Kidney (tissue), 14 donors: ENCODE results near the gene TUFM. TPM values are rescaled to one million over a fixed set of nuclear protein-coding genes. Genes with fewer than 3 reads are reported as not detected.
A peak's percentile ranks its signal among the peaks of the same experiment; 100 is the strongest.

Experiments
- DNase-seq, 5 donors: peaks; one replicate each; pipeline ENCODE4 v3.0.0-alpha.2; 2013 to 2020
- FAIRE-seq: peaks from 2 replicates; lab custom pipeline; 2012; peaks lifted over from hg19 to GRCh38; lab: Jason Lieb, UNC
- H3K27ac ChIP-seq, 2 donors: one replicate each; pipeline ENCODE4 v1.7.0; 2013; ENCODE audit warnings: low read depth in 2 of 2, low read length in 2 of 2, inconsistent platforms in 1 of 2
- H3K27me3 ChIP-seq: one replicate; pipeline ENCODE4 v1.7.1; 2013; ENCODE audit warnings: low read length, inconsistent platforms; ENCODE audit not compliant: control insufficient read depth, insufficient read depth
- H3K36me3 ChIP-seq, 3 donors: one replicate each; pipeline versions ENCODE4 v1.7.0 to v1.7.1; 2013; ENCODE audit warnings: low read length in 3 of 3, control low read depth in 1 of 3, inconsistent platforms in 1 of 3; ENCODE audit not compliant: insufficient read depth in 3 of 3, control insufficient read depth in 2 of 3
- H3K4me1 ChIP-seq, 3 donors: one replicate each; pipeline versions ENCODE4 v1.7.0 to v1.7.1; 2013; ENCODE audit warnings: low read length in 3 of 3, inconsistent platforms in 1 of 3, low read depth in 1 of 3; ENCODE audit not compliant: control insufficient read depth in 2 of 3, insufficient read depth in 2 of 3
- H3K4me3 ChIP-seq, 3 donors: one replicate each; pipeline versions ENCODE4 v1.7.0 to v1.8.1; 2013; ENCODE audit warnings: low read length in 3 of 3, control low read depth in 1 of 3, inconsistent platforms in 1 of 3
- H3K9ac ChIP-seq, 3 donors: one replicate each; pipeline versions ENCODE4 v1.7.0 to v1.7.1; 2013; ENCODE audit warnings: low read length in 3 of 3, control low read depth in 1 of 3, inconsistent platforms in 1 of 3
- H3K9me3 ChIP-seq, 3 donors: one replicate each; pipeline versions ENCODE4 v1.7.0 to v1.7.1; 2013; ENCODE audit warnings: low read length in 3 of 3, control low read depth in 1 of 3, inconsistent platforms in 1 of 3; ENCODE audit not compliant: control insufficient read depth in 2 of 3, insufficient read depth in 1 of 3
- CTCF ChIP-seq: IDR thresholded peaks from 3 replicates; pipeline ENCODE4 v1.5.1; 2012; ENCODE audit warnings: mild to moderate bottlenecking, moderate library complexity, borderline replicate concordance; ENCODE audit not compliant: insufficient read depth; ENCODE audit errors: extremely low read depth
- intact Hi-C: fragments of 100-400 bp; cut with DNase I; formaldehyde crosslinking; loops from one replicate; pipeline ENCODE4 v1.11.1; 2022
- polyA plus RNA-seq: library from polyadenylated mRNA; stranded (reverse); fragments of 350-450 nt; fragmentation: Illumina TruSeq; extraction: RNeasy Lipid Tissue Mini Kit (QIAGEN cat#74804); gene quantifications from one replicate; pipeline ENCODE4 v1.2.3, GENCODE V29; 2014; ENCODE audit warnings: low read depth, low replicate concordance; ENCODE audit not compliant: insufficient read depth
- total RNA-seq: library from RNA; stranded (reverse); fragmentation: NEBNext Ultra II Directional; extraction: Animal tissue kit (Norgen Biotek cat#: 25700); gene quantifications from one replicate; pipeline ENCODE4 v1.2.1, GENCODE V29; 2021
- donor health status: control.
- donor health status: control.
- donor health status: control.
- donor health status: control.
- donor health status: control.
- donor health status: DM: yes; HTN: yes; CAD: no.
- donor health status: Normal renal cell carcinoma (clear cell type).

Gene TUFM
- total and polyA plus RNA-seq, 2 donors from 2014 or later, result 146 to 443 TPM

DNA sequence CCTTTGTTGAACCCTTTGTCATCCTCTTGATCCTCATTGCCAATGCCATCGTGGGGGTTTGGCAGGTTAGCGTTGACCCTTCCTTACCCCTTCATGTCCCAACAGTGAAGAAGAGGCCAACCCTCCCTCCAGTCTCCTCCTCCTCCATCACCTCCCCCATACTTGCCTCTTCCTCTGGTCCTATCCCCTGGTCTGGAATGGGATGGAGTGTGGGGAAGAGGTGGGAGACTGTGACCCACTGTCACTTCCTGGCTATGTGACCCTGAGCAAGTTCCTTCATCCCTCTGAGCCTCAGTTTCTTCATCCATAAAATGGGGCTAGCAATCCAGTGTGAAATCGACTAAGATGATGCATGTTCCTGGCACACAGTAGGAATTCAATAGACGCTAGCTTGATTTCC, 34.8 kb upstream of the TUFM start:
- DNase-seq, result no peak
- no peak overlapping the region for H3K9ac ChIP-seq
- H3K27ac ChIP-seq, result no peak overlapping the region
- no peak for FAIRE-seq
- intact Hi-C loops, result loop anchor here (10.0 kb wide), 1 partner anchor 64 kb away; no protein-coding TSS in a partner anchor
- no peaks in the 10 kb centered on the region for H3K36me3 ChIP-seq
- H3K9me3 ChIP-seq, result no peaks in the 10 kb centered on the region
- peaks cover 0 to 11% (median 3%) of the 10 kb centered on the region in 3 donors for H3K4me1 ChIP-seq
- no peaks in the 10 kb centered on the region for H3K27me3 ChIP-seq
- H3K4me3 ChIP-seq, result no peak overlapping the region
- TF ChIP-seq CTCF, result no peak

DNA sequence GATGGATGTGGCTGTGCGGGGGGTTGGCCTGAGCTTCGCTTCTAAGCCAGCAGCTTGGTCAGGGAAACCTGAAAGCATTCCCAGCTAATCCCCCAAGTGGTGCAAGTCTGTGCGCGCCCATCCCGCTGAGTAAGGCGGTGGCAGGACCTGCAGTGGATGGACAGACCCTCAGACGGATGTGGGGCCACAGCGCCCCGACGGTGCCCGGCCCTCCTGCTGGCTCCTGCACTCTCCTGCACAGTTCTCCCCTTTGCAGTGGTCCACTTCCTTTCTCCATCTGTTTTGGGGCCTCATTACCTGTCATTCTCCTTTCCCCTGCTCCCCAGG, 34.4 kb upstream of the TUFM start:
- Histone ChIP-seq H3K4me1 (peaks cover 0 to 11% (median 3%) of the 10 kb centered on the region in 3 donors), H3K36me3 (no peaks in the 10 kb centered on the region), H3K9me3 (no peaks in the 10 kb centered on the region), H3K27ac (no peak overlapping the region), H3K9ac (no peak overlapping the region), H3K27me3 (no peaks in the 10 kb centered on the region), H3K4me3 (no peak overlapping the region)
- intact Hi-C loops, result loop anchor here (10.0 kb wide), 1 partner anchor 64 kb away; no protein-coding TSS in a partner anchor
- FAIRE-seq, result no peak
- peak in 1 of 5 donors; percentile 71 for DNase-seq
- TF ChIP-seq CTCF, result no peak

- FAIRE-seq (no peak), DNase-seq (peak; percentile 94 to 96 (median 96))
- H3K4me3 ChIP-seq, result peak overlapping the region; percentile 64 to 70 (median 65)
- H3K4me1 ChIP-seq, result peaks cover 0 to 11% (median 3%) of the 10 kb centered on the region in 3 donors
- TF ChIP-seq CTCF, result no peak
- no peaks in the 10 kb centered on the region for H3K9me3 ChIP-seq
- H3K27me3 ChIP-seq, result no peaks in the 10 kb centered on the region
- peak overlapping the region in 1 of 3 donors; percentile 38 for H3K9ac ChIP-seq
- intact Hi-C loops, result loop anchor here (10.0 kb wide), 1 partner anchor 65 kb away; no protein-coding TSS in a partner anchor
- H3K36me3 ChIP-seq, result no peaks in the 10 kb centered on the region
- no peak overlapping the region for H3K27ac ChIP-seq
These were observed 33.9 kb upstream of the TUFM start for GRCh38 chr16:28879841-28880588.
